Central memory CD8-positive, alpha-beta T cell (primary cell): Measurements from ENCODE around the gene SLC4A4.

Source experiments
- ATAC-seq: fragments of 150-1000 bp; cut with Tn5 transposase; replicated peaks from 2 replicates; pipeline ENCODE4 v1.10.0; 2022; ENCODE audit warnings: mild to moderate bottlenecking, moderate FRiP score, moderate number of reproducible peaks; ENCODE audit not compliant: poor library complexity, severe bottlenecking; ENCODE audit errors: extremely low read depth
- DNase-seq, 2 donors: peaks; one replicate each; pipeline ENCODE4 v3.0.0; 2021; ENCODE audit warnings: low spot score in 2 of 2
- H3K27ac Mint-ChIP-seq: one replicate; pipeline ENCODE4 v1.8.0; 2022; ENCODE audit warnings: low read depth, mild to moderate bottlenecking, moderate library complexity, mixed read lengths
- H3K27me3 Mint-ChIP-seq: one replicate; pipeline ENCODE4 v1.8.0; 2022; ENCODE audit warnings: mixed read lengths
- H3K36me3 Mint-ChIP-seq: one replicate; pipeline ENCODE4 v1.8.0; 2022; ENCODE audit warnings: mild to moderate bottlenecking, moderate library complexity, mixed read lengths; ENCODE audit not compliant: insufficient read depth
- H3K4me1 Mint-ChIP-seq: one replicate; pipeline ENCODE4 v1.8.0; 2022; ENCODE audit warnings: mixed read lengths
- H3K4me3 Mint-ChIP-seq: one replicate; pipeline ENCODE4 v1.8.0; 2022; ENCODE audit warnings: mild to moderate bottlenecking, moderate library complexity, mixed read lengths
- H3K9me3 Mint-ChIP-seq: one replicate; pipeline ENCODE4 v1.8.0; 2022; ENCODE audit warnings: mixed read lengths

The SLC4A4 gene

GRCh38 chr4:71322425-71322824 is 16.4 kb upstream of the SLC4A4 start:
- H3K9me3 Mint-ChIP-seq: no peaks in the 10 kb centered on the region
- H3K4me1 Mint-ChIP-seq: no peaks in the 10 kb centered on the region
- no peak overlapping the region for H3K4me3 Mint-ChIP-seq
- no peaks in the 10 kb centered on the region for H3K27me3 Mint-ChIP-seq
- DNase-seq (no peak), ATAC-seq (no peak)
- H3K27ac Mint-ChIP-seq: no peak overlapping the region
- H3K36me3 Mint-ChIP-seq: no peaks in the 10 kb centered on the region

- Mint-ChIP-seq H3K27ac (no peak overlapping the region), H3K4me3 (no peak overlapping the region)
Observed at GRCh38 chr4:71333368-71333767, 5.5 kb upstream of the SLC4A4 start.

DNA sequence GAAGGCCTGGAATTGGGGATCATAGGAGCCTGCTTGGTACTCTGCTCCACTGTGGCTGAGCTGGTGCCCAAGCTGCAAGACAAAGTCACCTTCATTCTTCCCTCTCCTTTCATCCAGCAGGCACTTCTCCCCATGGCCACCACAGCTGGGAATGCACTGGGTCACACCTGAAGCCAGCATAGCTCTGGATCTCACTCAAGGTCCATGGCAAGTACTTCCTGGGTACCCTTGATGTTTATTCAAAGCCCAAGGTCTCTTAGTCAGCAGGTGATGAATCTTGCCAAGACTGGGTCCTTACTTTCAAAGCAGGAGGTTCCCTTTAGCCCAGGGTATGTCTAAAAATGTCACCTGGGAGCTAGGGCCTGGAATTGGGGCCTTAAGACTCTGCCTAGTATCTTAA is 4.9 kb upstream of the SLC4A4 start:
- no peak overlapping the region for H3K4me3 Mint-ChIP-seq
- DNase-seq (no peak), ATAC-seq (no peak)
- no peaks in the 10 kb centered on the region for H3K36me3 Mint-ChIP-seq
- H3K4me1 Mint-ChIP-seq: peaks cover 8% of the 10 kb centered on the region
- H3K27ac Mint-ChIP-seq: no peak overlapping the region
- H3K9me3 Mint-ChIP-seq: no peaks in the 10 kb centered on the region
- H3K27me3 Mint-ChIP-seq: no peaks in the 10 kb centered on the region

More at GRCh38 chr4:71333368-71333767, 5.5 kb upstream of the SLC4A4 start:
- H3K36me3 Mint-ChIP-seq: no peaks in the 10 kb centered on the region
- DNase-seq: no peak
- no peaks in the 10 kb centered on the region for H3K27me3 Mint-ChIP-seq
- no peak for ATAC-seq
- peaks cover 3% of the 10 kb centered on the region for H3K4me1 Mint-ChIP-seq
- no peaks in the 10 kb centered on the region for H3K9me3 Mint-ChIP-seq

DNA sequence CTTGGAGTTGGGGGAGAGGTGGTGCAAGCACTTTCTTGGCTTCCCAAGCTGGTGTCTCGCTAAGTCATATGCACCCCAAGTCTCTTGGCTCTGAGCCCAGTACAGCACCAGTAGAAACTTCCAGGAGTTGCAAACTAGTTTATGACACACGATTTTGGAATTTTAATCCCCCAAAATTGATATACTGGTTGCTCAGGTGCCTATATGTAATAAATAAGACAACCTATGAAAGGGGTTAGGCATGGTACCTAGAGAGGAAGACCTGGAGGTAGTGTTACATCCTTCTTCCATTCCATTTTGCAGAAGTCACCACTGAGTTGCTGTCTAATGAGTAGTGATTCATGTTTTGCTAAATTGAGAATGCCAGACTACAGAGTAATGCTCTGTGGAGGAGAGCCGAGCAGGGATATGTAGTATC is 4.3 kb upstream of the SLC4A4 start:
- Mint-ChIP-seq H3K27ac (no peak overlapping the region), H3K4me1 (peaks cover 13% of the 10 kb centered on the region), H3K27me3 (no peaks in the 10 kb centered on the region), H3K9me3 (no peaks in the 10 kb centered on the region), H3K36me3 (no peaks in the 10 kb centered on the region), H3K4me3 (no peak overlapping the region)
- DNase-seq: no peak
- ATAC-seq: no peak

- H3K27me3 Mint-ChIP-seq: no peaks in the 10 kb centered on the region
- peaks cover 5% of the 10 kb centered on the region for H3K4me1 Mint-ChIP-seq
- no peaks in the 10 kb centered on the region for H3K36me3 Mint-ChIP-seq
- ATAC-seq: no peak
- H3K27ac Mint-ChIP-seq: no peak overlapping the region
- DNase-seq: no peak
- no peaks in the 10 kb centered on the region for H3K9me3 Mint-ChIP-seq
- no peak overlapping the region for H3K4me3 Mint-ChIP-seq
Observed at GRCh38 chr4:71343670-71344466, 5.0 kb downstream of the SLC4A4 start.

- Mint-ChIP-seq H3K4me3 (no peak overlapping the region), H3K27ac (no peak overlapping the region)
Observed at GRCh38 chr4:71346710-71347109, 7.9 kb downstream of the SLC4A4 start.

GRCh38 chr4:71348586-71348985 is 9.8 kb downstream of the SLC4A4 start:
- H3K36me3 Mint-ChIP-seq: peaks cover 2% of the 10 kb centered on the region
- H3K4me1 Mint-ChIP-seq: no peaks in the 10 kb centered on the region
- H3K27me3 Mint-ChIP-seq: no peaks in the 10 kb centered on the region
- ATAC-seq: no peak
- H3K9me3 Mint-ChIP-seq: no peaks in the 10 kb centered on the region
- no peak for DNase-seq
- no peak overlapping the region for H3K27ac Mint-ChIP-seq
- no peak overlapping the region for H3K4me3 Mint-ChIP-seq

More at GRCh38 chr4:71346710-71347109, 7.9 kb downstream of the SLC4A4 start:
- ATAC-seq: no peak
- DNase-seq: no peak
- Mint-ChIP-seq H3K4me1 (no peaks in the 10 kb centered on the region), H3K9me3 (no peaks in the 10 kb centered on the region), H3K36me3 (no peaks in the 10 kb centered on the region), H3K27me3 (no peaks in the 10 kb centered on the region)

DNA sequence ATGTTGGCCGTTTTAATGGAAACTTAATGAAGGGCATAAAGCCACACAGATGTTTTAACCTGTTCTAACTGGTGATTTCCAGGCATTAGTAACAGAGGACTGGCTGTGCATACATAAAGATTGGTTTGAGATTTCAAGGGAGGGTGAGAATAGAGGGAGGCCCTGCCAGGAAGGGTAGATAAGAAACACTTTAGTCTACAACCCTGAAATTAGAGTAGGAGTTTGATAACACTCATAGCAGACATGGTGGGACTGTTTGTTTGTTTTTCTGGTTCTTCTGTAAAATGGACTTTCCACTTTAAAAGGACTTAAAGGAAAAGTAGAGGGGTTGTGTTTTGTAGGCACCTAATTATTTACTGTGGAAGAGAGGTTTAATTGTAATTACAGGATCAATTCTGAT is 16.2 kb downstream of the SLC4A4 start:
- DNase-seq (no peak), ATAC-seq (no peak)
- Mint-ChIP-seq H3K27me3 (no peaks in the 10 kb centered on the region), H3K4me3 (no peak overlapping the region), H3K36me3 (peaks cover 2% of the 10 kb centered on the region), H3K27ac (no peak overlapping the region), H3K9me3 (no peaks in the 10 kb centered on the region), H3K4me1 (no peaks in the 10 kb centered on the region)

GRCh38 chr4:71355971-71356370 is 17.2 kb downstream of the SLC4A4 start:
- DNase-seq (no peak), ATAC-seq (no peak)
- no peaks in the 10 kb centered on the region for H3K4me1 Mint-ChIP-seq
- no peak overlapping the region for H3K4me3 Mint-ChIP-seq
- no peaks in the 10 kb centered on the region for H3K27me3 Mint-ChIP-seq
- peaks cover 2% of the 10 kb centered on the region for H3K36me3 Mint-ChIP-seq
- no peaks in the 10 kb centered on the region for H3K9me3 Mint-ChIP-seq
- no peak overlapping the region for H3K27ac Mint-ChIP-seq

DNA sequence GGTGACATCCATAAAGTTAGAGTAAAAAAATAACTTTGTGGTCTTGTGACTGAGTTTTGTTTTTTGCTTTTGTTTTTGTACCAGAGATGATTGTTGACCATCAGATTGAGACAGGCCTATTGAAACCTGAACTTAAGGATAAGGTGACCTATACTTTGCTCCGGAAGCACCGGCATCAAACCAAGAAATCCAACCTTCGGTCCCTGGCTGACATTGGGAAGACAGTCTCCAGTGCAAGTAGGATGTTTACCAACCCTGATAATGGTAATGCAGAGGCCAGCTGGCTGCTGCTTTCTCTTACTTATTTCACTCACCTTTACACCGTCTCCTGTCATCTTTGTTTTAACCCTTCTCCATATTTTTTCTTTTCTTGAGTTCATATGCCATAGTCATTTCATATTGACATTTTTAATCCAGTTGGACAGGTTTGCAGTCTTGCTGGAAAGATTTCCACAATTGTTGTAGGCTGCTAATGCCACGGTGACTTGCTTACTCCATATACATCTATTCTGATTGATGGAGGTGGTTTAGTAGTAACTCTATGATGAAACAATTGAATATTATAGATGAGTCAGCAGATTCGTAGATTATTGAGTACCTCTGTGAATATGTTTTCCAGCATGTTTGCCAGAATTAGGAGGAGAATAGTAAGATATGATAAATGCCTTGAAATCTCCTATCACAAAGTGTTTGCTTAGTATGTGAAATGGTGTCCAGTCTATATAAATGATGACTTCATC is 18.3 kb downstream of the SLC4A4 start:
- Mint-ChIP-seq H3K9me3 (no peaks in the 10 kb centered on the region), H3K27me3 (no peaks in the 10 kb centered on the region), H3K27ac (no peak overlapping the region), H3K36me3 (no peaks in the 10 kb centered on the region), H3K4me1 (no peaks in the 10 kb centered on the region), H3K4me3 (no peak overlapping the region)
- DNase-seq: no peak
- ATAC-seq: no peak

DNA sequence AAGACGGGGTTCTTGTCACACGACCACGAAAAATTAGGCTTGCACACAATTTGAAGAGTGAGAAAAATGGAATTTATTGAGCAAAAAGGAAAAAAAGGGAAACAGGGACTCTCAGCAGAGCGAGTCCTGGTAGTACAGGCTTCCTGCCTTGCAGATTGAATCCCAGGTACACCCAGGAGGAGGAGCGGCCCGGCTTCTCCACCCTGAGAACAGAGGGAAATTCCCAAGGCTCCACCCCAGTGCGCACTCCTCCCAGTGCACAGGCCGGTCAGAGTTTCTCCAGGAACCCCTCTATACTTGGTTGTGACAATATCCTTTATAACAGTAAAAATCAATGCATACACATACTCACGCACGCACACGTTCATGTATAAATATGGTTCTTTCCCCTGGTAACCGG is 22.0 kb downstream of the SLC4A4 start:
- no peak overlapping the region for H3K4me3 Mint-ChIP-seq
- H3K36me3 Mint-ChIP-seq: no peaks in the 10 kb centered on the region
- DNase-seq (no peak), ATAC-seq (no peak)
- no peak overlapping the region for H3K27ac Mint-ChIP-seq
- no peaks in the 10 kb centered on the region for H3K27me3 Mint-ChIP-seq
- no peaks in the 10 kb centered on the region for H3K9me3 Mint-ChIP-seq
- H3K4me1 Mint-ChIP-seq: no peaks in the 10 kb centered on the region

GRCh38 chr4:71361476-71361875 is 22.7 kb downstream of the SLC4A4 start:
- H3K4me1 Mint-ChIP-seq: no peaks in the 10 kb centered on the region
- no peak for ATAC-seq

DNA sequence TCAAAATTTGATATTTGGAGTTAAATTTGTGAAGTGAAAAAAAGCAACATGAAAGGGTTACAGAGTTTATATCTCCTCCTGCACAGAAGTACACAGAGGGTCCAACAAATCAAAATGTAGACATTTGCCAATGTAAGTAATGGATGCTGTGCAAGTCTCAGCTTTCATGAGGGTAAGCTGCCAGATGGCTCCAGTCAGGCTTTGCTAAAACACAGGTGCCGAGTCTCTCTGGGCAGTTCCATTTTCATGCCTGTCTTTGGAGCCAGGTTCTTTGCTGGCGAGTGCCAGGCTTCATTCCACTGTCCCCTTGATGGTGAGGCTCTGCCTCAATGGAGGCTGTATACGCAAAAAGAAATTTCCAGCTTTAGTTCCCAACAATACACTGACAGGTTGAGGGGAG is 27.9 kb downstream of the SLC4A4 start:
- Mint-ChIP-seq H3K4me3 (no peak overlapping the region), H3K4me1 (no peaks in the 10 kb centered on the region), H3K9me3 (no peaks in the 10 kb centered on the region), H3K27me3 (no peaks in the 10 kb centered on the region), H3K36me3 (peaks cover 2% of the 10 kb centered on the region), H3K27ac (no peak overlapping the region)
- ATAC-seq (no peak), DNase-seq (no peak)

More at GRCh38 chr4:71361476-71361875, 22.7 kb downstream of the SLC4A4 start:
- no peaks in the 10 kb centered on the region for H3K9me3 Mint-ChIP-seq
- no peaks in the 10 kb centered on the region for H3K36me3 Mint-ChIP-seq
- H3K27me3 Mint-ChIP-seq: no peaks in the 10 kb centered on the region
- H3K4me3 Mint-ChIP-seq: no peak overlapping the region
- H3K27ac Mint-ChIP-seq: no peak overlapping the region
- no peak for DNase-seq
